AG10803 (cell line): ENCODE results near the gene SORL1-AS1.

Source experiments
- DNase-seq: peaks from one replicate; pipeline ENCODE4 v3.0.0; 2010; ENCODE audit warnings: low read depth
- H3K4me3 ChIP-seq: 2 replicates; pipeline ENCODE4 v1.5.1; 2011; ENCODE audit warnings: mild to moderate bottlenecking, low read length, control low read depth
- CTCF ChIP-seq: conservative IDR thresholded peaks from 2 replicates; pipeline ENCODE4 v1.5.1; 2011; ENCODE audit warnings: mild to moderate bottlenecking, low read length, control low read depth, inconsistent platforms

Gene SORL1-AS1

DNA sequence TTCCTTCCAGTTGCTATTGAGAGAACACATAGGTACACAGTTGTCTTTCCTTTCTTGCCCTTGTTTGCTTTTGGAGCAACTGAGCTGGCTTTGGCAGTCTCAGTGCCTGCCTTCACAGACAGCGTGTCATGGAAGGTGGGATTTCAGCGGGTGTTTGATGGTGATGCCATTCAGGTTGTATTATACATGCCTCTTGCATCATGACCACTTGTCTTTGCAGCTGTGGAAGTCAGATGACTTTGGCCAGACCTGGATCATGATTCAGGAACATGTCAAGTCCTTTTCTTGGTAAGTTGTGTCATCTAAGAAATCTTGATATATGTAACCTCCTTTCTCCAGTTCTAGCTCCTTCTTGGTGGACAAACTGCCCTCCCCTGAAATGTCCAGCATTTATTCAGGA lies 37.1 kb upstream of the SORL1-AS1 start:
- DNase-seq = no peak
- TF ChIP-seq CTCF = no peak

DNA sequence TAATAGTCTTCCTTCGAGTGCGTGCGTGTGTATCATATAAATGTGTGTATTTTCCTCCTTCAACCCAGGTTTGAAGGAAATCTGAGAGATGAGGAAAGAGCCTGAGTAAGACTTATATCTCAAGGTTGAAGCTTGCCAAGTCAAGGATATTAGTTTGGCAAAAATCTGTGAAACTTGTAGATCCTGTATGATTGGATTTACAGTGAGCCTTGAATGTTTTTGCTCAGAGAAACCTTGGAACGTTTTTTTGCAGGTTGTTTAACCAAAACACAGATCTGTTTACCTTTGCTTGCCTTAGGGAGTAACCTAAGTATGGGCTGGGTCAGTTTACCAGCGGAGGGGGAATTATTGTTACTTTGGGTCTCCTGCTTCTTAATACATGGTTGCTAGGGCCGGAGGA lies 35.9 kb upstream of the SORL1-AS1 start:
- TF ChIP-seq CTCF = no peak
- no peak overlapping the region for H3K4me3 ChIP-seq
- DNase-seq = no peak

More for the DNA sequence above, 37.1 kb upstream of the SORL1-AS1 start:
- H3K4me3 ChIP-seq = no peak overlapping the region

GRCh38 chr11:121488170-121488569 lies 35.4 kb upstream of the SORL1-AS1 start:
- no peak for DNase-seq
- no peak for TF ChIP-seq CTCF

GRCh38 chr11:121487191-121487590 lies 34.4 kb upstream of the SORL1-AS1 start:
- no peak for DNase-seq
- H3K4me3 ChIP-seq = no peak overlapping the region
- TF ChIP-seq CTCF = no peak

More at GRCh38 chr11:121488170-121488569, 35.4 kb upstream of the SORL1-AS1 start:
- H3K4me3 ChIP-seq = no peak overlapping the region

GRCh38 chr11:121486054-121486453 lies 33.3 kb upstream of the SORL1-AS1 start:
- DNase-seq = no peak
- H3K4me3 ChIP-seq = no peak overlapping the region
- no peak for TF ChIP-seq CTCF

- no peak for DNase-seq
- no peak for TF ChIP-seq CTCF
- no peak overlapping the region for H3K4me3 ChIP-seq
These were observed 32.4 kb upstream of the SORL1-AS1 start for GRCh38 chr11:121485216-121485615.

DNA sequence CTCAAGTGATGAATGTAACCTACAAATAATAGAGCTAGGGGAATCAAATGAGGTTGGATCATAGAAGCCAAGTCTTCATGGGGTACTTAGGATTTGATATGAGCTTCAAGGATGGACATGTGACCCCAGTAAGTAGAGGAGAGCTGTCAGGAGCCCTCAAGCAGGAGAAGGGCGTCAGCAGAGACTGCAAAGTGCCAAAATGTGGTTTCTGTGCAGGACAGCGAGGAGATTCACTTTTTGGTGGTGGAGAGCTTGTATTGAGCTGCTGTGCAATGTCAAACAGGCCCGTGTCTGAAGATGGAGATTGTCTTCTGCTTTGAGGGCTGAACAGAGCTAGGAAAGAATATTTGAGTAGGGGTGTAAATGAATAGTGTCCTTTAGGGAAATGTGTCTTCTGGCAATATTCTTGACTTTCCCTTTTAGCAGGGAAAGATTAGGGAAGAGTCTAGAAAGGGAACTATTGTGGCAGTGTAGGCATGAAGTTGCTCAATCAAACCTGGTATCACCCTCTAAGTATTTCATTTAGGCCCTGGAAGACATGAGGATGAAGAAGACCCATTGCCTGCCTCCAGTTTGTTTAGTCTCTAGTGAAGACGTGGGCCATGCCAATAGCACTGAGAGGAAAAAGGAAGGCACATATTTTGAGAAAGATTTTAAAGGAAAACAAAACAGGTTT lies 31.2 kb upstream of the SORL1-AS1 start:
- TF ChIP-seq CTCF = no peak
- no peak overlapping the region for H3K4me3 ChIP-seq
- DNase-seq = no peak
